HepG2 (cell line): Measurements from ENCODE around the gene CDC37L1. TPM values are rescaled to one million over a fixed set of nuclear protein-coding genes. Genes with fewer than 3 reads are reported as not detected.
A peak's percentile ranks its signal among the peaks of the same experiment; 100 is the strongest.

Experiments
- BRCA1 ChIP-seq: sonication (generic); formaldehyde crosslinking; IDR thresholded peaks from 2 replicates; pipeline ENCODE4 v1.4.0; 2020; ENCODE audit warnings: missing genetic modification reagents
- HDAC2 ChIP-seq: sonication (generic); formaldehyde crosslinking; IDR thresholded peaks from 2 replicates; pipeline ENCODE4 v1.4.0; 2020; ENCODE audit warnings: missing genetic modification reagents
- HHEX ChIP-seq: IDR thresholded peaks from 2 replicates; pipeline ENCODE4 v1.6.1; 2016; ENCODE audit warnings: control low read depth
- HNRNPK ChIP-seq: fragments of 200-400 bp; formaldehyde crosslinking; IDR thresholded peaks from 2 replicates; pipeline ENCODE4 v1.6.1; 2018; ENCODE audit warnings: low read length, low read depth, moderate library complexity, mild to moderate bottlenecking; ENCODE audit not compliant: poor library complexity, severe bottlenecking
- HOXA7 ChIP-seq: sonication (generic); formaldehyde crosslinking; IDR thresholded peaks from 2 replicates; pipeline ENCODE4 v1.8.1; 2022; ENCODE audit warnings: mild to moderate bottlenecking, missing genetic modification reagents, moderate library complexity
- MYC ChIP-seq: sonication (generic); formaldehyde crosslinking; IDR thresholded peaks from 2 replicates; pipeline ENCODE4 v1.9.0; 2021; ENCODE audit warnings: missing genetic modification reagents, borderline replicate concordance
- PHB2 ChIP-seq: fragments of 450-650 bp; IDR thresholded peaks from 2 replicates; pipeline ENCODE4 v1.6.1; 2018; ENCODE audit not compliant: partially characterized antibody
- PHF8 ChIP-seq: sonication (generic); formaldehyde crosslinking; IDR thresholded peaks from 2 replicates; pipeline ENCODE4 v1.5.0; 2020; ENCODE audit warnings: missing genetic modification reagents
- RAD21 ChIP-seq: fragments of 450-650 bp; formaldehyde crosslinking; IDR thresholded peaks from 2 replicates; pipeline ENCODE4 v1.5.0; 2020; ENCODE audit warnings: mild to moderate bottlenecking
- RBFOX2 ChIP-seq: fragments of 200-400 bp; formaldehyde crosslinking; IDR thresholded peaks from 2 replicates; pipeline ENCODE4 v1.6.1; 2017; ENCODE audit warnings: low read depth, mild to moderate bottlenecking, low read length
- RBM22 ChIP-seq: fragments of 200-400 bp; formaldehyde crosslinking; optimal IDR thresholded peaks from 2 replicates; pipeline ENCODE3; 2017; ENCODE audit warnings: mild to moderate bottlenecking, low read length, moderate library complexity
- SATB2 ChIP-seq: sonication (generic); formaldehyde crosslinking; IDR thresholded peaks from 2 replicates; pipeline ENCODE4 v1.5.0; 2020; ENCODE audit warnings: missing genetic modification reagents
- TAF1 ChIP-seq: sonication (generic); formaldehyde crosslinking; IDR thresholded peaks from 2 replicates; pipeline ENCODE4 v1.4.0; 2020; ENCODE audit warnings: missing genetic modification reagents
- TEAD3 ChIP-seq: optimal IDR thresholded peaks from 2 replicates; pipeline ENCODE3; 2016; ENCODE audit warnings: borderline replicate concordance
- ZBTB7A ChIP-seq: sonication (generic); formaldehyde crosslinking; IDR thresholded peaks from 2 replicates; pipeline ENCODE4 v1.8.0; 2022; ENCODE audit warnings: mild to moderate bottlenecking, missing genetic modification reagents
- ZEB1 ChIP-seq: IDR thresholded peaks from 2 replicates; pipeline ENCODE4 v1.6.1; 2012; ENCODE audit warnings: mild to moderate bottlenecking, low read depth, inconsistent platforms; ENCODE audit not compliant: insufficient replicate concordance
- ZMYM4 ChIP-seq: sonication (generic); formaldehyde crosslinking; IDR thresholded peaks from 2 replicates; pipeline ENCODE4 v1.8.1; 2023; ENCODE audit warnings: mild to moderate bottlenecking, missing genetic modification reagents
- ZNF253 ChIP-seq: sonication (generic); formaldehyde crosslinking; IDR thresholded peaks from 2 replicates; pipeline ENCODE4 v1.8.0; 2022; ENCODE audit warnings: mild to moderate bottlenecking, missing genetic modification reagents, borderline replicate concordance
- ZNF260 ChIP-seq: sonication (generic); formaldehyde crosslinking; IDR thresholded peaks from 2 replicates; pipeline ENCODE4 v1.4.0; 2020; ENCODE audit warnings: missing genetic modification reagents, low read depth, mild to moderate bottlenecking, borderline replicate concordance
- ZNF343 ChIP-seq: sonication (generic); formaldehyde crosslinking; IDR thresholded peaks from 2 replicates; pipeline ENCODE4 v1.4.0; 2020; ENCODE audit warnings: mild to moderate bottlenecking, missing genetic modification reagents
- ZNF577 ChIP-seq: sonication (generic); formaldehyde crosslinking; IDR thresholded peaks from 2 replicates; pipeline ENCODE4 v1.4.0; 2020; ENCODE audit warnings: mild to moderate bottlenecking, low read depth, missing genetic modification reagents, borderline replicate concordance
- ZNF670 ChIP-seq: sonication (generic); formaldehyde crosslinking; IDR thresholded peaks from 2 replicates; pipeline ENCODE4 v1.8.0; 2022; ENCODE audit warnings: mild to moderate bottlenecking, missing genetic modification reagents, borderline replicate concordance
- ZNF800 ChIP-seq: sonication (generic); formaldehyde crosslinking; IDR thresholded peaks from 2 replicates; pipeline ENCODE4 v1.4.0; 2020; ENCODE audit warnings: missing genetic modification reagents
- ZNF883 ChIP-seq: sonication (generic); formaldehyde crosslinking; IDR thresholded peaks from 2 replicates; pipeline ENCODE4 v1.5.1; 2020; ENCODE audit warnings: mild to moderate bottlenecking, missing genetic modification reagents; ENCODE audit errors: not compliant biosample characterization
- ZSCAN5A ChIP-seq: sonication (generic); formaldehyde crosslinking; IDR thresholded peaks from 2 replicates; pipeline ENCODE4 v1.8.0; 2022; ENCODE audit warnings: mild to moderate bottlenecking, missing genetic modification reagents, borderline replicate concordance
- polyA plus RNA-seq, 8 experiments: library from polyadenylated mRNA; depleted of rRNA in 3 of 8; stranded (reverse) in 7 of 8; unstranded in 1 of 8; fragments of >200 nt; fragmentation: Illumina TruSeq in 4 of 8; extraction: Trizol in 4 of 8; gene quantifications; 2 replicates each; pipeline versions ENCODE4 v1.2.1 to v1.2.3, GENCODE V29; 2011 to 2016; ENCODE audit warnings: low read depth in 4 of 8, missing spikeins in 1 of 8, mixed read lengths in 1 of 8; ENCODE audit not compliant: insufficient read depth in 1 of 8
- total RNA-seq, 5 experiments: library from RNA; depleted of rRNA; stranded (reverse); fragments of >200 nt; fragmentation: Illumina TruSeq; extraction: Trizol; gene quantifications; 2 replicates each; pipeline ENCODE4 v1.2.3, GENCODE V29; 2016; ENCODE audit warnings: low read depth in 1 of 5

CDC37L1 gene
- total and polyA plus RNA-seq, 2 of the 13 experiments (the other 11 are each of a cell fraction or from before 2014, with no cell fraction given) = 5.5 to 17.0 TPM

- TF ChIP-seq ZNF670 (CRISPR knock-in tag) (peak; percentile 86), RAD21 (CRISPR knock-in tag) (peak; percentile 86), SATB2 (peak; percentile 54), PHF8 (CRISPR knock-in tag) (peak; percentile 95), HOXA7 (CRISPR knock-in tag) (no peak), RBFOX2 (peak; percentile 98), ZNF577 (CRISPR knock-in tag) (0 out of 2 replicates have a peak, but pooled peaks have one; percentile 22), ZSCAN5A (0 out of 2 replicates have a peak, but pooled peaks have one; percentile 10), ZEB1 (no peak), PHB2 (no peak), ZMYM4 (CRISPR knock-in tag) (peak; percentile 79; the same call in 1 of the 2 replicates), ZNF800 (CRISPR knock-in tag) (peak; percentile 90), HNRNPK (peak; percentile 15), BRCA1 (peak; percentile 69; the same call in 1 of the 2 replicates), ZNF253 (CRISPR knock-in tag) (peak; percentile 24; the same call in 1 of the 2 replicates), ZNF260 (CRISPR knock-in tag) (no peak), HDAC2 (no peak; the same call in 1 of the 2 replicates), ZBTB7A (CRISPR knock-in tag) (peak; percentile 43; the same call in 1 of the 2 replicates), TAF1 (CRISPR knock-in tag) (peak; percentile 93), TEAD3 (CRISPR knock-in tag) (peak; percentile 29), HHEX (CRISPR knock-in tag) (no peak), RBM22 (no peak), ZNF343 (CRISPR knock-in tag) (no peak; the same call in 1 of the 2 replicates), MYC (CRISPR knock-in tag) (peak; percentile 89), ZNF883 (CRISPR knock-in tag) (peak; percentile 37)
Measured at GRCh38 chr9:4740638-4741364, 61.4 kb downstream of the CDC37L1 start, which contains the start of gene AK3 (continued).
